ENCODE data around the gene TMX1. TPM values are rescaled to one million over a fixed set of nuclear protein-coding genes. Genes with fewer than 3 reads are reported as not detected.

Gene TMX1
- total RNA-seq, 2 donors from 2014 or later, result 15.5 to 17.9 TPM

GRCh38 chr14:51269634-51270033 is 29.6 kb downstream of the TMX1 start:
- no peak overlapping the region for H3K27ac ChIP-seq
- no peaks in the 10 kb centered on the region for H3K4me1 ChIP-seq
- 96 to 100% methylated on average over 1 of the region's 1 CpG for WGBS, 2 donors
- DNase-seq (no peak), ATAC-seq (no peak)
- no peaks in the 10 kb centered on the region for H3K27me3 ChIP-seq
- no peak overlapping the region for H3K4me3 ChIP-seq
- H3K36me3 ChIP-seq (replicated peaks in 1 of 2; ENCODE audit: insufficient read depth in 1 of 2, low read depth in 2 of 2), result no peaks in the 10 kb centered on the region
- intact Hi-C loops (cut with DNase I), result no loop called here
- TF ChIP-seq POLR2A (IDR thresholded peaks at IDR 0.05), result no peak
- TF ChIP-seq, protein P1, sequence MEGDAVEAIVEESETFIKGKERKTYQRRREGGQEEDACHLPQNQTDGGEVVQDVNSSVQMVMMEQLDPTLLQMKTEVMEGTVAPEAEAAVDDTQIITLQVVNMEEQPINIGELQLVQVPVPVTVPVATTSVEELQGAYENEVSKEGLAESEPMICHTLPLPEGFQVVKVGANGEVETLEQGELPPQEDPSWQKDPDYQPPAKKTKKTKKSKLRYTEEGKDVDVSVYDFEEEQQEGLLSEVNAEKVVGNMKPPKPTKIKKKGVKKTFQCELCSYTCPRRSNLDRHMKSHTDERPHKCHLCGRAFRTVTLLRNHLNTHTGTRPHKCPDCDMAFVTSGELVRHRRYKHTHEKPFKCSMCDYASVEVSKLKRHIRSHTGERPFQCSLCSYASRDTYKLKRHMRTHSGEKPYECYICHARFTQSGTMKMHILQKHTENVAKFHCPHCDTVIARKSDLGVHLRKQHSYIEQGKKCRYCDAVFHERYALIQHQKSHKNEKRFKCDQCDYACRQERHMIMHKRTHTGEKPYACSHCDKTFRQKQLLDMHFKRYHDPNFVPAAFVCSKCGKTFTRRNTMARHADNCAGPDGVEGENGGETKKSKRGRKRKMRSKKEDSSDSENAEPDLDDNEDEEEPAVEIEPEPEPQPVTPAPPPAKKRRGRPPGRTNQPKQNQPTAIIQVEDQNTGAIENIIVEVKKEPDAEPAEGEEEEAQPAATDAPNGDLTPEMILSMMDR (IDR thresholded peaks at IDR 0.05), result no peak
- no peaks in the 10 kb centered on the region for H3K9me3 ChIP-seq

GRCh38 chr14:51276605-51277004 is 36.6 kb downstream of the TMX1 start:
- 94 to 96% methylated on average over 1 of the region's 1 CpG for WGBS, 2 donors

DNA sequence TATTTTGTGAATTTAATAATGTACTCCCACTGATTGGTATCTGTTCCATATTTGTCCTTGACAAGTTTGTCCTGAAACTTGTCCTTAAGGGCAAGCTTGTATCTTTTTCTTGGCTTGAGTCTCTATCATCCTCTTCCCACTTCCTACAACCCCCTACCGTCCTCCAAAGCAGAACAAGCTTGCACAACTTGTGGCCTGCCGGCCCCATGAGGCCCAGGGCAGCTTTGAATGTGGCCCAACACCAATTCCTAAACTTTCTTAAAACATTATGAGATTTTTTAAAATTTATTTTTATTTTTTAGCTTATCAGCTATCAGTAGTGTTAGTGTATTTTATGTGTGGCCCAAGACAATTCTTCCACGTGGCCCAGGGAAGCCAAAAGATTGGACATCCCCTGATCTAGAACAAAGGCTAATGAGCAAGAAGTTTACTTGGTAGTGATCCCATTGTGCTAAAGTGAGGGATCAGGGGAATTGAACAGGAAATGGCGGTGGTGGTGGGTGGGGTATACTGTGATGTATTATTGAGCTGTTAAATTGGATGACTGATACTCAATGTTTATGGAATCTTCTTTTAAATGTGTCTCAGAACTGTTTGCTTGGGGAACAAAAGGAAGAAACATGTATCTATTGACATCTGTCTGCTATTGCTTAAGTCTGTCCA is 37.8 kb downstream of the TMX1 start:
- WGBS, 2 donors, result 81 to 84% methylated on average over 4 of the region's 4 CpGs
- H3K4me1 ChIP-seq, result no peaks in the 10 kb centered on the region
- no peak for DNase-seq

More at GRCh38 chr14:51276605-51277004, 36.6 kb downstream of the TMX1 start:
- ATAC-seq (no peak), DNase-seq (no peak)
- no peak for TF ChIP-seq POLR2A (IDR thresholded peaks at IDR 0.05)
- TF ChIP-seq, protein P1 (IDR thresholded peaks at IDR 0.05), result no peak
- Histone ChIP-seq H3K9me3 (no peaks in the 10 kb centered on the region), H3K36me3 (replicated peaks in 1 of 2; ENCODE audit: insufficient read depth in 1 of 2, low read depth in 2 of 2) (no peaks in the 10 kb centered on the region), H3K27ac (no peak overlapping the region), H3K4me3 (no peak overlapping the region), H3K4me1 (no peaks in the 10 kb centered on the region), H3K27me3 (no peaks in the 10 kb centered on the region)
- intact Hi-C loops (cut with DNase I), result no loop called here

DNA sequence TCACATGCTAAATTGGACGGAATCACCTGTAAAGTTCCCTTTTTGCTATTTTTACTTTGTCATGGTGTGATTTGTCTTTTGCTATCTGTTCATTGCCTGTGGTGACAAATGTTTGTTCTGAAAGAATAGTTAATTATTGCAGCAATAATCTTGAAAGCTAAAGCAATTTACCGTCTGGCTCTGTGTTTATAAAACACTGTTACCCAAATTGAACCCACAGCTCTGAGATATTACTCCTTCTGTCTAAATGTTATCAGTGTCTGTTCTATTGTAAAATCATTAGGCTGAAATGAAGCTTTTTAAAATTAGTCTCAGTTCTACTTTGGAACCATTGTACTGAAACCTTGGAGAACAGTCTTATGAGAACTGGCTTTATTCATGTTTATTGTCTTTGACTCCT is 42.5 kb downstream of the TMX1 start:
- DNase-seq (no peak), ATAC-seq (no peak)
- H3K4me3 ChIP-seq, result no peak overlapping the region
- H3K9me3 ChIP-seq, result no peaks in the 10 kb centered on the region
- no peak for TF ChIP-seq POLR2A (IDR thresholded peaks at IDR 0.05)
- TF ChIP-seq, protein P1 (IDR thresholded peaks at IDR 0.05), result no peak
- no peaks in the 10 kb centered on the region for H3K27me3 ChIP-seq
- H3K4me1 ChIP-seq, result no peaks in the 10 kb centered on the region
- H3K27ac ChIP-seq, result no peak overlapping the region
- no peaks in the 10 kb centered on the region for H3K36me3 ChIP-seq (replicated peaks in 1 of 2; ENCODE audit: insufficient read depth in 1 of 2, low read depth in 2 of 2)
- intact Hi-C loops (cut with DNase I), result no loop called here
- 20 to 26% methylated on average over 2 of the region's 2 CpGs for WGBS, 2 donors

More for the DNA sequence above, 37.8 kb downstream of the TMX1 start:
- Histone ChIP-seq H3K27ac (no peak overlapping the region), H3K36me3 (replicated peaks in 1 of 2; ENCODE audit: insufficient read depth in 1 of 2, low read depth in 2 of 2) (no peaks in the 10 kb centered on the region), H3K9me3 (no peaks in the 10 kb centered on the region), H3K27me3 (no peaks in the 10 kb centered on the region), H3K4me3 (no peak overlapping the region)
- no peak for ATAC-seq
- intact Hi-C loops (cut with DNase I), result no loop called here
- no peak for TF ChIP-seq POLR2A (IDR thresholded peaks at IDR 0.05)
- TF ChIP-seq, protein P1 (IDR thresholded peaks at IDR 0.05), result no peak
